NCI-H128 (cell line): ENCODE measurements around the gene KIAA1217.

ENCODE experiments used
- DNase-seq: peaks from one replicate; lab custom pipeline; 2025; ENCODE audit not compliant: unreplicated experiment; lab: John Stamatoyannopoulos, UW

Gene KIAA1217

GRCh38 chr10:24208661-24209431, at the start of gene KIAA1217:
TSS of gene KIAA1217 (plus strand) at chr10:24209138. CDS start at chr10:24209194, 56 bp downstream.
- no peak for DNase-seq

- DNase-seq: no peak
These were observed 46.5 kb upstream of the KIAA1217 start for GRCh38 chr10:24162206-24162985.

GRCh38 chr10:24163485-24163884, 45.5 kb upstream of the KIAA1217 start:
- DNase-seq: no peak

DNA sequence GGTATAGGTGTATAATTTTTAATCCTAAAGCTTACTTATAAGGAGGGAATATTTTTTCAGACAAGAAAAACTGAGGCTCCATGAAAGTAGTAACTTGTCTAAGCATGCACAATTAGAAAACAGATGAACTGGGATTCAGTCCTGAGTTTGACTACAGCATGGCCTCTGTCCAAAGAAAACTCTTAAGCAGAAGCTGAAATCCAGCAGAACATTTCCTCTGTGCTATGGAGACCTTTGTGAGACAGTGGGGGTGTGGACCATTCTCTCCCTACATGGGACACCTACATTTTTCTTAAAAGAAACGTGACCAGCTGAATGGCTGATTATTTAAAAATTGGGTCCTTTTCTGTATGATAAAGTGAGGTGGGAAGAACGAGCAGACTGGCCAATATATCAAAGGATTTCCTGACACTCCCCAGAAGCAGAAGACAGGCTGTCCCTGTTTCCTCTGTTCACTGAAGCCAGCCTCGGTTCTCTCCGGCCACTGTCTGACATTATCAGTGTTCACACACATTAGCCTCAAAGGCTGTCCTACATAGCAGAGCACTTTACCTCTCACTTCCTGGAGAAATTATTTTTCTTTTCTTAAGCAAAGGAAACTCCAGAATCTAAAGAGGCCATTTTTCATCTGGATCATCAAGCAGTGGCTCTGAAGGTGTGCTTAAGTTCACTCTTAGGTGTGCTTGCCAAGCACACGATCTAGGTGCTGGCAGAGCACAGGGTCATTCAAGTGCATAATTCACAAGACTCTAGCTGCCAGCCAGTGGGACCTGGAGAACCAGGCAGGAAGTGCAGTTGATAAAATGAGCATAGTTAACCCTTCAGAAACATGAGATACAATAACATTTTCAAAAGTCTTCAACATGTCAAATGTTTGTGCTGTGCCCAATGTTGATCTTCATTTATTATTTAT, 40.4 kb upstream of the KIAA1217 start:
- no peak for DNase-seq

DNA sequence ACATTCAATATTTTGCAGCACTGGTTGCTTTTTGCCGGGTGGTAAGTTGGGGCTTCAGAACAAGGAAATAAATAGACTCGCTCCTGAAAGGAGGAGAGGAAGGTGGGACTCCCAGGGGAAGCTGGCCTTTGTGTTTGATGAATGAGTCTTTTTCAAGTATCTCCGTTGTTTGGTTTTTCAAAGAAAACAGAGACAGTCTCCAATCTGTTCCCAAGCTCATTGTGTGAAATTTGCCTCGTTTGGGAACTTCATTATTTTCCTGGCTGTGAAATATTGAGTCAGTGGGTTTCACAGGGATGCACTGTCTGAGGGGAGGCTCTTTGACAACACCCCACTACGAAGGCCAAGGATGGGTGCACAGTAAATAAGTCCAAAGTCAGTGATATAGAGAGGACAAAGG, 38.7 kb upstream of the KIAA1217 start:
- DNase-seq: no peak

- no peak for DNase-seq
These were observed 36.0 kb upstream of the KIAA1217 start for GRCh38 chr10:24172909-24173308.

DNA sequence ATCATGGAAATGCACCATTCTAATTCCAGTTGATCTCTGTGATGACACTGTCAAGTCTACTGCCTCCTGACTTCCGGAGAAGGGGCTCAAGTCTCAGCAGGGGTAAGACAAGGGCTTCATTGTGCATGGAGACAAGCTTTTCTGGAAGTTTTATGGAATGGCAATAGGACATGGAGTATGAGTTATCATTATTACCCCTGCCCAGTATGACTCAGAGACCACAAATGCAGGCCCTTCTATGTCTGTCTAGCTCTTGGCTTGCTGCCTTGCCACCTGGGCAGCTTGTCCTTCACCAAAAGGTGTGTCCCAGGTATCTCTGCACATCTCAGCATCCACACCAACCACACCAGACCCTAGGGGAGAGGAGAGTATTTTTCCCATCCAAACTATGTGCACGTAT, 34.9 kb upstream of the KIAA1217 start:
- DNase-seq: no peak

- no peak for DNase-seq
These were observed 32.3 kb upstream of the KIAA1217 start for GRCh38 chr10:24176658-24177057.

GRCh38 chr10:24177636-24178035, 31.3 kb upstream of the KIAA1217 start:
- DNase-seq: no peak

GRCh38 chr10:24180891-24181290, 28.0 kb upstream of the KIAA1217 start:
- DNase-seq: no peak

GRCh38 chr10:24184455-24184854, 24.5 kb upstream of the KIAA1217 start:
- DNase-seq: no peak

GRCh38 chr10:24193330-24193729, 15.6 kb upstream of the KIAA1217 start:
- DNase-seq: no peak

DNA sequence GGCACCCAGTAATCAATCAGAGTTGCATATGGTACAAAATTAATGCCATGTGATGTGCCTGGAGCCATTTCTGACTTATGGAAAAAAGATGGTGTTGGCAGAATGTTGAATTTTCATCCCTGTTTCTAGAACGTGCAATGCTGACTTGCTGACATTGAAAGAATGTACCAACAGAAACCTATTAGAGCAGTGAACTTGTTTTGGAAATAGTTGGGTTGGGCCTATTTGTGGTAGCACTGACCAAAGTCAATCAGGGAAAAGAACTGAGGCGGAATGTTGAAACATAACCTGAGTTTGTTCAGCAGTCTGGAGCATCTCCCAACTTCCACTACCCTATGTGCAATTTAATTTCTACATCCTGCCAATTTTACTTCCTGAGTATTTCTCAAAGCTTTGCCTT, 11.7 kb upstream of the KIAA1217 start:
- no peak for DNase-seq

DNA sequence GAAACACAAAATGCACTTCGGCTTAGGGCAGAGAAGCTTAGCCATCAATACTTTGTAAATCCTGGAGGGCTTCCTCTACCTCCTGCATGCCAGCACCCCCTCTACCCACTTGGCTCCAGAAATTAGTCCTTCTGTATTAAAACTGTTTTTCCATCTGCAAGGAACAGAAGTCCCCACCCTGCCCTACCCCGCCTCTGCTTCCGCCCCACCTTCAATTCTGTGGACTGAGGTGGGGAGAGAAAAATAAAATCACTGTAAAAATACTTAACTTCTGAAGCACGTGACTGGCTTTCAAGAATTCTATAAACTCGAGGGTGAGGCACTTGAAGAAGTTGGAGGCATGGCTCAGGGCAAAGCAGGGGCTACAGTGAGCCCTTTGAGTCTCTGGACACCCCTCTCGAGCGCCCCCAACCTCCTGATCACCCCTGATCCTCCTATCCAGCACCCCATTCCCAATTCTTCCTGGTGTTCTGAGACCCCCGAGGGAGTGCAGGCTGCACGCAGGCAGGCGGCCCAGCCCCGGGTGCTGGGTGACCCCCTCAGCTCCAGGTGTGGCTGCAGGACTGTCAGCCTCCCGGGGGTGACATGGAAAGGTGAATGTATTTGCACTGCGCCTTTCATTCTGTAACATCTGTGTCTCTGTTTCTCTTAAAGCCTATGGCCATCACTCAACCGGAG, 7.3 kb upstream of the KIAA1217 start:
- DNase-seq: no peak

- no peak for DNase-seq
These were observed 6.8 kb upstream of the KIAA1217 start for GRCh38 chr10:24202181-24202570.

DNA sequence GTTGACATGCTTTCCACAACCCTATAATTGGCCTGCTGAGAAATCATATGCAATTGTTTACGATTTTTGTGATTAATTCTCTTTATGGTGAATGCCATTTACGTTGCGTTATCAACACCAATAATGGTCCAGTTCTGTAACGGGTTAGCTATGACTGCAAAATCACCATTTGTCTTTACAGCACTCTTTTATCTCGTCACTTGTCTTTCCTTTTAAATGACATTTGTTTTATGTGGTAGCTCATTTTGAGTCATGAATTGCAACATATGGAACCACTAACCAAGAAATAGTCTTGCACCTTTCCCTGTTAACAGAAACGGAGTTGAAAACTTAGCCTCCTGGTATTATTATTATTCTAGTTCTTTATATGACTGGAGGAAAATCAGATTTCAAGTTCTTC, 3.1 kb upstream of the KIAA1217 start:
- no peak for DNase-seq

DNA sequence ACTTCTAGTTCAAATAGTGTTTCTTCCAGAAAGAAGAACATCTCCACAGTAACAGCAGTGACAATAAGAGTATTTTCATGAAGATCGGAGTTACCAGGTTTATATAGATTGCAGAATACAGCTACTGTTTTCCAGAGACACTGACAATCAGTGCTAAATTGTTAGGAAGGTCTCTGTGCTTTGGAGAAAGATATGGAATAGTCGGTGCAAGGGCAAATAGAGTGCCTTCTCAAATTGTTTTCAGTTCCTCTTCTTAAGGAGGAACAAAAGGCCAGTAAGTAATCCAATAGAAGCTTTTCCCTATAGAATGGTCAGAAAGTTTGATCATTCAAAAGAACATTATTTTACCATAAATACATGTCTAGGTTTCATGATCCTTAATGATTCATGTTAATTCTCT, 2.6 kb upstream of the KIAA1217 start:
- no peak for DNase-seq

GRCh38 chr10:24206926-24207325, 2.0 kb upstream of the KIAA1217 start:
- no peak for DNase-seq

DNA sequence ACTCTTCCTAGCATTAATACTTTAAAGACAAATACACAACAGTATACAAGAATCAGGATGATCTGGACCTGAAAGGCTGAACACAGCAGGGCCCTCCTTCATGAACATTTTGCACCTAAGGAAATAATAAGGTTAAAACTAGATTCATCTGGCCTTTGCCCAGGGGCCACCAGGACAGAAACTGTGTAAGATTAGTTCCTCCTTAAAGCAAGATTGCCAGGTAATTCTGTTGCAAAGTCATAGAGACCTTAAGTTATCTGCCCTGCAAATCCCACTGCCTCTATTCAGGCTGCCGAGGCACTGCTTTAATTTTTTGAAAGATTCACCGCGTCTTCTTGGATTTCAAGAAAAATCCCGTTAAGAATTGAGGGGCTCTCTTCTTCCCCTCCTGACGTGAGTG, 1.6 kb upstream of the KIAA1217 start:
- DNase-seq: no peak

DNA sequence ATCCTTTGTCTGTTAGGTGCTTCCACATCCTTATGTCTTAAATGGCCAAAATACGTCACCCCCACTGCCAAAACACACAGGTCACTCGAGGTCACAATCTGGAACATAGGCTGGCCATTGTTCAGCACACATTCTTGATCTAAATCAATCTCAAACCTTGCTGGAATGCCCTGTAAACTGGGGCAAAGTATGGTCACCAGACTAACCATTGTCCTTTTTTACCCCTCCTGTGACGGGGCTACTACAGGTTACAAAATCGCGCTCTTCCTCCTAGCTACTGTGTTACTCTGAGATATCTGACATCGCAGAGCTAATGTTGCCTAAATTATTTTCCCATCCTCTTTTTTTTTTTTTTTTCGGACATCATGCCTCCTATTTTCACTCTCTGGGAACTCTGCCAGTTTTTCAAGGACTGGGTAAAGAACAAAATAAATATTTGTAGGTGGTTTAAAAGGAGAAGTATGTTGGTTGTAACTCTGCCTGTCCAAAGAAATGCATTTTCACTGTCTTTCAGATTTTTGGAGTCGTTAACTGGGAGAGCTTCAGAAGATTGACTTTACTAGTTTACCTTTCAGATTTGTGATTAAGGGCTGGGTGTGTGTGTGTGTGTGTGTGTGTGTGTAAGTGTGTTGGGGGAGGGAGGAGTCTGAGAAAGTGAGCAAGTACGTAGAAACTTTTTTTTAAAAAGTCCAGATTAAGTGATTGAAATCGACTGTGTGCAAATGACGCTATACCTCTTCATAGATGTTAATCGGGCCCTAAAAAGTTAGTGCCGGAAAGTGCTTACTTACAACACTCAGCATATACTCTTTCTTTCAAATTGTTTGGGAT, 942 bp upstream of the KIAA1217 start:
- no peak for DNase-seq
